ENCODE results near the gene SNORC.

DNA sequence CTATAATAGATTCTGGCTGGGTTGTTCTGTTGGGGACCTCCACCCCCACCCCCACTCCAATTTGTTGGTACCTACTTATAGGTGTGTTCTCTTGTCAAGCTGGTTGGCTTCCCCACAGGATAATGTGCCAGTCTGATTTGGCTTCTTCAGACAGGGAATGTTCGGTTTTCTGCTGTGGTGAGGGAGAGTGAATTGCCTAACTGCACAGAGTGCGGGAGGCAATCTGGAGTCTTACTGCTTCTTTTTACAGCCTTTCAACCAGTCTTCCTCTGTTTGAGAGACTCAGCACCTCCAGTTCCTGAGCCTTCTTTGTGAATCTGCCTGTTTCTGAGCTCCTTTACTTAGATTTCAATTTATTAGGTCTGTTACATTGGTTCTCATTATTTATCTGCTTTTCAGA is 27.4 kb upstream of the SNORC start:
- TF ChIP-seq CTCF (conservative IDR thresholded peaks at IDR 0.05) (no peak), ZFX (IDR thresholded peaks at IDR 0.05) (no peak)
